ENCODE measurements around the gene DPH7.

Gene DPH7

DNA sequence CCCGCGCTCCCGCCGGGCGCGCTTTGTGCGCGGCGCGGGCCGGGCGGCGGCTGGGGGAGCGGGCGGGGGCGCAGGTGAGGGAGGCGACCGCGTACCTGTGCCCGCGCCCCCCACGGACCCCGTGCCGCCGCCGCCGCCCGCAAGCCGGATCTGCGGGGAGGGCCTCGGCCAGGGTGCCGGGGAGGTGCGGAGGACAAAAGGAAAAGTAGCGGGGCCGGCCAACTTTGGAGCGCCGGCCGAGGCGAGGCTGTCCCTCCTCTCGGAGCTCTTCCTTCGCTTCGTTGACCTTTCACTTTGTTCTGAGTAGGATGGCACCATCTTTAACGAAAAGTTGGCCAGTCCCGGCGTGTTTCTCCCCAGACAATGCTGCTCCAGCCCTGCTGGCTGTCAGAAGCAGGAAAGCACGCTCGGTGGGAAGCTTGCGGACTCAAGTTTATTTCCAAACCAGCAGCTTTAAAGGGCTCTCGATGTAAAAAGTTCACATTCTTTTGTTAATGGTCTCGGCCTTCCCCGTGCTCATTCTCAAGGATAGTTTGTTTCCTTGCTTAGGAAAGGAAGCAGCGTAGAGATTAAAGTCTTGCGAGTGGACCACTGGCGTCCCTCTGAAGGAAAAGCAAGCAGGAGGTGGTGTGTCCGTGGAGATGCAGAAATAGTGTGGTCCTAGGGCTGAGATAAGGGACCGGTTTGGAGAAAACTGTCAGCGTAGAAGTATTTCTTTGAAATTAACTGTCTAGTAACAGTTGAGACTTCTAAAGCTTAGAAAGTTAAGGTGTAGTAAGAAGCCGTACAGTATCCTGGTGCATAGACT lies 40.7 kb upstream of the DPH7 start:
- DNase-seq (ENCODE audit: extremely low read depth, low read depth), result no peak
- TF ChIP-seq, protein P1, sequence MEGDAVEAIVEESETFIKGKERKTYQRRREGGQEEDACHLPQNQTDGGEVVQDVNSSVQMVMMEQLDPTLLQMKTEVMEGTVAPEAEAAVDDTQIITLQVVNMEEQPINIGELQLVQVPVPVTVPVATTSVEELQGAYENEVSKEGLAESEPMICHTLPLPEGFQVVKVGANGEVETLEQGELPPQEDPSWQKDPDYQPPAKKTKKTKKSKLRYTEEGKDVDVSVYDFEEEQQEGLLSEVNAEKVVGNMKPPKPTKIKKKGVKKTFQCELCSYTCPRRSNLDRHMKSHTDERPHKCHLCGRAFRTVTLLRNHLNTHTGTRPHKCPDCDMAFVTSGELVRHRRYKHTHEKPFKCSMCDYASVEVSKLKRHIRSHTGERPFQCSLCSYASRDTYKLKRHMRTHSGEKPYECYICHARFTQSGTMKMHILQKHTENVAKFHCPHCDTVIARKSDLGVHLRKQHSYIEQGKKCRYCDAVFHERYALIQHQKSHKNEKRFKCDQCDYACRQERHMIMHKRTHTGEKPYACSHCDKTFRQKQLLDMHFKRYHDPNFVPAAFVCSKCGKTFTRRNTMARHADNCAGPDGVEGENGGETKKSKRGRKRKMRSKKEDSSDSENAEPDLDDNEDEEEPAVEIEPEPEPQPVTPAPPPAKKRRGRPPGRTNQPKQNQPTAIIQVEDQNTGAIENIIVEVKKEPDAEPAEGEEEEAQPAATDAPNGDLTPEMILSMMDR (IDR thresholded peaks at IDR 0.05; ENCODE audit: low read depth, low read length, missing control alignments), result no peak
- peak overlapping the region; percentile 62 for H3K4me3 ChIP-seq (replicated peaks; ENCODE audit: low read depth, low read length)

DNA sequence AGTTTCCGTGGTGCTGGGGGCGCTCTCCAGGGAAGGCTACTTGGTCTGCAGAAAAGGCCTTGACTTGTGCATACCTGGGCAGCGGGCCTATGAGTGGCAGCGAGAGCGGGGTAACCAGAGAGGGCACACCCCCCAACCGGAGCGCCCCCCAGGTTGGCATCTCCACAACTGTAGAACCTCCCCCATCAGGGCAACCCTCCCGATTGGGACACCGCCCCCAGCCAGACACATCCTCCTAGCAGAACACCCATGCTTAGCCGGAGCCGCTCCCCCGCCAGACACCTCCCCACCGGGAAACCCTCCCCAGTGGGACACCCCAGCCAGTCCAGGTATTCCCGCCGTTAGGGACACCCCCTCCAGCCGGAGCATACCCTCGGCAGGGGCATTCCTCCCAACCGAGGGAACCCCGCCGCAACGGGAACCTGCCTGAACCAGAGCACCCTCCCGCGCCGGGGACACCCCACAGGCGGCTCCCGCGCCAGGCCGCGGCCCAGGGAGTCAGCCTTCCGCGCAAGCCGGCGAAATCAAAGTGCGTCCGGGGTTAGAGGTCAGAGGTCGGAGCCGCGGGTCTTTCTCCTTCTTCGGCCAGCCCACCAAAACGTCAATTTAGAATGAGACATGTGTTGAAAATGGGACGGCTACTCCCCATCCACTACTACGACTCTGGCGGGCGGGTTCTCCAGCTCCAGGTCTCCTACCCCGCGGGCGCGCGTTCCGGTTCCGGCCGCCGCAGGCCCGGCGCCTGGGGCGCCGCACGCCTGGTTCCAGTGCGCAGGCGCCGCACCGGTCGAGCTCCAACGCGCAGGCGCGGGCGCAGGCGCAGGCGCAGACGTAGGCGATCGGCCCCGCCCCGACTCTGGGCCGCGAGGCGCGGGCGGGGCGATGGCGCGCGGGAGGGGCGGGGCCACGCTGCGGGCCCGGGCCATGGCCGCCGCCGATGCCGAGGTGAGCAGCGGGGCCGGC lies 39.7 kb upstream of the DPH7 start, which contains the start of gene EHMT1:
Gene EHMT1, plus strand, starts transcription at position 901 of the 963 bp plus-strand sequence. Its CDS starts 24 bp downstream, at position 925.
- TF ChIP-seq, protein P1 (IDR thresholded peaks at IDR 0.05; ENCODE audit: low read depth, low read length, missing control alignments), result no peak
- peak within 1 kb of the TSS; percentile 99 for H3K4me3 ChIP-seq (replicated peaks; ENCODE audit: low read depth, low read length)
- no peak for DNase-seq (ENCODE audit: extremely low read depth, low read depth)

DNA sequence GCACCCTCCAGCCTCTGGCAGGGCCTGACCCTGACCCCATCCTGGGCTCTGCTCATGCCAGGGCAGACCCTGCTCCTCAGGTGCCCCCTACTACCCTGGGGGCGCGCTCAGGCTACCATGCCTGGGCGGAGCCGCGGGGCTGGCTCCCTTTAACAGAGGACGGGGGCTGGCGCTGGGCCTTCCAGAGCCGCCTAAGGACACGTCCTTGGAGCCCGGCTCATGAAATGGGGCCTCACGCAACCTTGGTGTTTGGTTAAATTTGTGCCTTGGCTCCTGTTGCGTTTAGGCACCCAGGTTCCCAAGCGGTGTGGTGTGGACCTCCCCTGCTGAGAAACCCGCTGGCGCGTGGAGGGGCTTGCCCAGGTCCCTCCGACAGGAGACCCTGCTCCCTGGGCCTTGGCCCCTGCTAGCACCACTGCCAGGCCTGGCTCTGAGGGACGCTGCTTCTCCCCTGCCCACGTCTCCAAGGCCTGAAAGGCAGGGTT lies 36.7 kb upstream of the DPH7 start:
- no peak for DNase-seq (ENCODE audit: extremely low read depth, low read depth)
- H3K4me3 ChIP-seq (replicated peaks; ENCODE audit: low read depth, low read length), result no peak overlapping the region
- TF ChIP-seq, protein P1 (IDR thresholded peaks at IDR 0.05; ENCODE audit: low read depth, low read length, missing control alignments), result no peak

DNA sequence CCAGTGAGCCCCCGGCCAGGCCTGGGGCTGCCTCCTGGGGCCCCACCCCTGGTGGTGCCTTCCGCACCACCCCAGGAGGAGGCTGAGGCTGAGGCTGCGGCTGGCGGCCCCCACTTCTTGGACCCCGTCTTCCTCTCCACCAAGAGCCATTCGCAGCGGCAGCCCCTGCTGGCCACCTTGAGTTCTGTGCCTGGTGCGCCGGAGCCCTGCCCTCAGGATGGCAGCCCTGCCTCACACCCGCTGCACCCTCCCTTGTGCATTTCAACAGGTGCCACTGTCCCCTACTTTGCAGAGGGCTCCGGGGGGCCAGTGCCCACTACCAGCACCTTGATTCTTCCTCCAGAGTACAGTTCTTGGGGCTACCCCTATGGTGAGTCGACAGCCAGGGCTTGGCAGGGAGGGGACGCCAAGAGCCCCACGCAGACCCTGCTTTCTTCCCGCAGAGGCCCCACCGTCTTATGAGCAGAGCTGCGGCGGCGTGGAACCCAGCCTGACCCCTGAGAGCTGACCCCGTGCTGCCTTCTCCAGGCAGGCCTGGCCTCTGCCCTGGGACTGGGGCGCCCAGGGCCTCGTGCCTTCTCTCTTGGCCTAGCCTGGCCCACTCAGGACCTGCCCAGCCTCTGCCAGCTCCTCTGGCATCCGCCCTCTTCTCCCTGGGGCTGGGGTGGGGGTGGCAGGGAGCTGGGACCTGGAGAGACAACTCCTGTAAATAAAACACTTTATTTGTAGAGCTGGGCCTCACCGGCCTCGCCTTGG lies 36.1 kb upstream of the DPH7 start:
- no peak overlapping the region for H3K4me3 ChIP-seq (replicated peaks; ENCODE audit: low read depth, low read length)
- TF ChIP-seq, protein P1 (IDR thresholded peaks at IDR 0.05; ENCODE audit: low read depth, low read length, missing control alignments), result no peak
- no peak for DNase-seq (ENCODE audit: extremely low read depth, low read depth)

DNA sequence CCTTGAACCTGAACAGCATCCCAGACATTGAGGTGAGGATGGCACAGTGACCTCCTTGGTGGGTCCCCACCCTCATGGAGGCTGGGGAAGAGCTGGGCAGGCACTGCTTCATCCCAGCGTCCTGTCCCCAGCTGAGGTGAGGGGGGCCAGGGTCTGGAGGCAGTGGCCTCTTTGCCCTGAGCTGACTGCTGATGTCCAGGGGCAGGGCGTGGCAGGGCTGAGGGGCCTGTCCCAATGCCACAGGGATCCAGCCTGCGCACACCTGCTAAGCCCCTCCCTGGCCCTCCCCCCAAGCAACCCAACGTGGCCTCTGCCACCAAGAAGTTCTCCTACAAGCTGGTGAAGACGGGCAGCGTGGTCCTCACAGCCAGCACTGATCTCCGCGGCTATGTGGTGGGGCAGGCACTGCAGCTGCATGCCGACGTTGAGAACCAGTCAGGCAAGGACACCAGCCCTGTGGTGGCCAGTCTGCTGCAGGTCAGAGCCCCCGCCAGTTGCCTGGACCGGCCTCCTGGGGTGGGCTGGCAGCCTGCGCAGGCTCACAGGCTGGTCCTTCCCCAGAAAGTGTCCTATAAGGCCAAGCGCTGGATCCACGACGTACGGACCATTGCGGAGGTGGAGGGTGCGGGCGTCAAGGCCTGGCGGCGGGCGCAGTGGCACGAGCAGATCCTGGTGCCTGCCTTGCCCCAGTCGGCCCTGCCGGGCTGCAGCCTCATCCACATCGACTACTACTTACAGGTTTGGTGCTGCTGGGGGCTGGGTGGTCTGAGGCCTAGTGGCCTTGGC lies 35.2 kb upstream of the DPH7 start:
- no peak for DNase-seq (ENCODE audit: extremely low read depth, low read depth)
- H3K4me3 ChIP-seq (replicated peaks; ENCODE audit: low read depth, low read length), result no peak overlapping the region
- TF ChIP-seq, protein P1 (IDR thresholded peaks at IDR 0.05; ENCODE audit: low read depth, low read length, missing control alignments), result no peak
